Loucy (cell line): ENCODE data around the gene TIFAB.

Experiments used
- H2AFZ ChIP-seq: fragments of 200-600 bp; sonication (generic); 2 replicates; pipeline ENCODE4 v1.6.0; 2016; ENCODE audit warnings: antibody characterized with exemption, mild to moderate bottlenecking, low read length, moderate library complexity
- H3F3A ChIP-seq: fragments of 200-600 bp; 2 replicates; pipeline ENCODE4 v1.6.0; 2016; ENCODE audit warnings: antibody characterized with exemption, low read depth, mild to moderate bottlenecking
- H3K27me3 ChIP-seq: fragments of 200-600 bp; sonication (generic); 2 replicates; pipeline ENCODE4 v1.6.1; 2014; ENCODE audit warnings: low read length, mild to moderate bottlenecking; ENCODE audit not compliant: insufficient read depth, poor library complexity, severe bottlenecking
- H3K36me3 ChIP-seq: fragments of 200-600 bp; sonication (generic); 2 replicates; pipeline ENCODE4 v1.6.1; 2016; ENCODE audit warnings: low read length; ENCODE audit not compliant: insufficient read depth
- H3K4me1 ChIP-seq: fragments of 200-600 bp; sonication (generic); 2 replicates; pipeline ENCODE4 v1.5.1; 2014; ENCODE audit warnings: low read length, mild to moderate bottlenecking; ENCODE audit not compliant: insufficient read depth, poor library complexity, severe bottlenecking
- H3K4me2 ChIP-seq: fragments of 200-600 bp; sonication (generic); 2 replicates; pipeline ENCODE4 v1.6.0; 2014; ENCODE audit warnings: antibody characterized with exemption, low read length, low read depth, mild to moderate bottlenecking; ENCODE audit not compliant: poor library complexity, severe bottlenecking
- H3K4me3 ChIP-seq: fragments of 200-600 bp; sonication (generic); 2 replicates; pipeline ENCODE4 v1.5.1; 2014; ENCODE audit warnings: low read length, mild to moderate bottlenecking, mixed read lengths; ENCODE audit not compliant: poor library complexity, severe bottlenecking
- H3K79me2 ChIP-seq: fragments of 200-600 bp; sonication (generic); 2 replicates; pipeline ENCODE4 v1.6.1; 2014; ENCODE audit warnings: low read length; ENCODE audit not compliant: insufficient read depth
- H3K9ac ChIP-seq: fragments of 200-600 bp; sonication (generic); 2 replicates; pipeline ENCODE4 v1.6.0; 2014; ENCODE audit warnings: mild to moderate bottlenecking, low read depth, low read length, moderate library complexity; ENCODE audit not compliant: poor library complexity, severe bottlenecking
- H3K9me2 ChIP-seq: fragments of 200-600 bp; sonication (generic); replicated peaks from 2 replicates; pipeline ENCODE4 v1.6.1; 2016; ENCODE audit warnings: low read depth, low read length, mixed read lengths
- H3K9me3 ChIP-seq: fragments of 200-600 bp; sonication (generic); 2 replicates; pipeline ENCODE4 v1.6.1; 2014; ENCODE audit warnings: mild to moderate bottlenecking, antibody characterized with exemption, low read length, low read depth; ENCODE audit not compliant: insufficient read depth
- H4K20me1 ChIP-seq: fragments of 200-600 bp; sonication (generic); 2 replicates; pipeline ENCODE4 v1.6.0; 2014; ENCODE audit warnings: antibody characterized with exemption, low read length, mild to moderate bottlenecking; ENCODE audit not compliant: insufficient read depth, poor library complexity, severe bottlenecking
- EZH2phosphoT487 ChIP-seq: fragments of 200-600 bp; IDR thresholded peaks from 2 replicates; pipeline ENCODE4 v1.6.1; 2018; ENCODE audit warnings: antibody characterized with exemption, mild to moderate bottlenecking, moderate library complexity, borderline replicate concordance
- TF ChIP-seq, protein P1 (sequence below): fragments of 200-600 bp; sonication (generic); conservative IDR thresholded peaks from 2 replicates; pipeline ENCODE4 v1.5.1; 2014; ENCODE audit warnings: mild to moderate bottlenecking, antibody characterized with exemption, low read length

The TIFAB gene

DNA sequence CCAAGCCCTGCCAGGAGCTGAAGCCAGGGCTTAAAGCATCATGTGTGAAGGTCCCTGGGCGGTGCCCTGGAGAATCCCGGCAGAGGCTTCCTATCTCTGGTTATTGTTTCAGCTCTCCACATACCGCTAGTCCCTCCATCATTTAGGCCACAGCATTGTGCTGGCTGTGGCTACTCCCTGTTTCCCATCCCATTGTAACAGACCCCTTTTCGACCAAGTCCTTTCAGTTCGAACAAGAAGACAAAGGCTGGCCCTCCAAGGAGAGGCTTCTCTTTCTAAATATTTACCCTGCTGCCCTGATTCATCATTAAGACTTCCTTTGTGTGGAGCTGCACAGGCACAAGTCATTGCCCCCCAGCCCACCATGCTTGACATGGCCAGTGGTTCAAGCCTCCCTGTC, 42.0 kb upstream of the TIFAB start:
- Histone ChIP-seq H3K79me2 (no peaks in the 10 kb centered on the region), H3K36me3 (no peaks in the 10 kb centered on the region), H2AFZ (no peak overlapping the region), H3K4me3 (no peak overlapping the region), H3F3A (no peaks in the 10 kb centered on the region), H3K4me1 (no peaks in the 10 kb centered on the region), H4K20me1 (no peaks in the 10 kb centered on the region), H3K4me2 (no peak overlapping the region), H3K9me3 (no peaks in the 10 kb centered on the region), H3K27me3 (no peaks in the 10 kb centered on the region), H3K9ac (no peak overlapping the region), H3K9me2 (no peaks in the 10 kb centered on the region)
- TF ChIP-seq, protein P1, sequence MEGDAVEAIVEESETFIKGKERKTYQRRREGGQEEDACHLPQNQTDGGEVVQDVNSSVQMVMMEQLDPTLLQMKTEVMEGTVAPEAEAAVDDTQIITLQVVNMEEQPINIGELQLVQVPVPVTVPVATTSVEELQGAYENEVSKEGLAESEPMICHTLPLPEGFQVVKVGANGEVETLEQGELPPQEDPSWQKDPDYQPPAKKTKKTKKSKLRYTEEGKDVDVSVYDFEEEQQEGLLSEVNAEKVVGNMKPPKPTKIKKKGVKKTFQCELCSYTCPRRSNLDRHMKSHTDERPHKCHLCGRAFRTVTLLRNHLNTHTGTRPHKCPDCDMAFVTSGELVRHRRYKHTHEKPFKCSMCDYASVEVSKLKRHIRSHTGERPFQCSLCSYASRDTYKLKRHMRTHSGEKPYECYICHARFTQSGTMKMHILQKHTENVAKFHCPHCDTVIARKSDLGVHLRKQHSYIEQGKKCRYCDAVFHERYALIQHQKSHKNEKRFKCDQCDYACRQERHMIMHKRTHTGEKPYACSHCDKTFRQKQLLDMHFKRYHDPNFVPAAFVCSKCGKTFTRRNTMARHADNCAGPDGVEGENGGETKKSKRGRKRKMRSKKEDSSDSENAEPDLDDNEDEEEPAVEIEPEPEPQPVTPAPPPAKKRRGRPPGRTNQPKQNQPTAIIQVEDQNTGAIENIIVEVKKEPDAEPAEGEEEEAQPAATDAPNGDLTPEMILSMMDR: no peak
- TF ChIP-seq EZH2phosphoT487: no peak

DNA sequence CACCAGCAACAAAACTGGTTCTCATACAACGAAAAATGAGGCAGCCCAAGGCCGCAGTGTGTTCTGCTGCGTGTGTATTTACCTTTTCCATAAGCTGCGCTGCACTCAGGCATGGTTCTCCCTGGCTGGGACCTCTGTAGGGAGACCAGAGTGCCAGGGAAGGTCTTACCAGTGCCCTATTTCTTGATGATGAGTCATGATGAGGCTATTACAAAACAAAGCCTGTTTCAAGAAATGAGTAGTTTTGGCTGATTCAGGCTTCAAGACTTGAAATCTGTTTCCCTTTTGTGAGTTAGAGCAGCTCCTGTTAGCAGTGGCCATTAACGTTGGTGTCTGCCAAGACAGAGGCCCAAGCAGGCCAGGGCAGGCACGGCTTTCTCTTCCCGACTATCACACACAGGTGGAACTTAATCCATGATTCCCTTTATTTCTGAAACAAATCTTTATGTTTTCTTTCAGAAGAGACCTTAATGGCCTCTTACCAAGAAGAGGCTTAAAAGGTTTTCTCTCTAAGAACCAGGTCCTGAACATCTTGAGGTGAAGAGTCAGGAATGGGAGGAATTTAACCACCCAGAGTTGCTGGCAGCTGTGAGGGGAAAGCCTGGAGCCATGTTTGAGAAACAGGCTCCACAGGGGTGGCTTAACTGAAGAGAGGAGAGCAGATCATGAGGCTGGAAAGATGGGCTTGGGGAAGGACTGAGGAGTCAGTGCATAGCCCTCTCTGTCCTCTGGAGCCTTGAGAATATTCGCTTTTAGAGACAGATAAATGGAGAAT, 41.4 kb upstream of the TIFAB start:
- Histone ChIP-seq H3K36me3 (no peaks in the 10 kb centered on the region), H3K27me3 (no peaks in the 10 kb centered on the region), H3K9me3 (no peaks in the 10 kb centered on the region), H3K4me2 (no peak overlapping the region), H3F3A (no peaks in the 10 kb centered on the region), H3K4me1 (no peaks in the 10 kb centered on the region), H3K9me2 (no peaks in the 10 kb centered on the region), H3K9ac (no peak overlapping the region), H3K4me3 (no peak overlapping the region), H4K20me1 (no peaks in the 10 kb centered on the region), H2AFZ (no peak overlapping the region), H3K79me2 (no peaks in the 10 kb centered on the region)
- TF ChIP-seq, protein P1: no peak
- TF ChIP-seq EZH2phosphoT487: no peak

DNA sequence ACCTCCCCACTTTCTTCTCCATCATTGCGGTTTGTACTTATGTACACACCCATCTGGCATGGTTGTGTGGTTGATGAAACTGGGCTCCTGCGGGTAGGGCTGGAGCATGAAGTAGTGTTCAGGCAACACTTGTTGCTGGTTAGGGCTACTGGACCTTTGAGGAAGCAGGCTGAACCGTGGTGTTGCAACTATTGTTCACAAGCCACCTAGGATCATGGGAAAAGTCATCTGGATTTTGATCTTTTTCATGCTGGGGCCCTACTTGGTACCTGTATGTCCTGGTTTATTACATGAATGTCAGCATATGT, 40.1 kb upstream of the TIFAB start:
- H3K4me3 ChIP-seq: no peak overlapping the region

More for the DNA sequence above, 40.1 kb upstream of the TIFAB start:
- H3K36me3 ChIP-seq: no peaks in the 10 kb centered on the region
- H3K27me3 ChIP-seq: no peaks in the 10 kb centered on the region
- TF ChIP-seq, protein P1: no peak
- no peak for TF ChIP-seq EZH2phosphoT487
- H3K4me1 ChIP-seq: no peaks in the 10 kb centered on the region
- H3K9me3 ChIP-seq: no peaks in the 10 kb centered on the region
- no peaks in the 10 kb centered on the region for H3K79me2 ChIP-seq
- H3K9me2 ChIP-seq: no peaks in the 10 kb centered on the region
- no peak overlapping the region for H2AFZ ChIP-seq
- H4K20me1 ChIP-seq: no peaks in the 10 kb centered on the region
- H3K4me2 ChIP-seq: no peak overlapping the region
- H3K9ac ChIP-seq: no peak overlapping the region
- H3F3A ChIP-seq: no peaks in the 10 kb centered on the region
